Endothelial cell of umbilical vein (primary cell): Measurements from ENCODE around the gene UMPS. TPM values are rescaled to one million over a fixed set of nuclear protein-coding genes. Genes with fewer than 3 reads are reported as not detected.
"Not testable (repeated sequence)": the region's sequence is repeated elsewhere in the genome, so short reads cannot be mapped to it uniquely, and the experiment has no call there.

Experiments
- BruUV-seq: library from RNA; stranded (reverse); fragments of 400-500 nt; replicated peaks from 2 replicates; lab custom pipeline; 2021; lab: Mats Ljungman, UMichigan
- CTCF ChIA-PET: fragments of 300-600, 350-600 bp; sonication (Branson Sonifier 250); formaldehyde crosslinking; loops from one replicate; lab custom pipeline; 2021; ENCODE audit warnings: antibody characterized with exemption, inconsistent platforms; lab: Charles Lee
- POLR2A ChIA-PET: fragments of 300-600, 350-600 bp; sonication (Branson Sonifier 250); formaldehyde crosslinking; loops from one replicate; lab custom pipeline; 2021; ENCODE audit warnings: antibody characterized with exemption, inconsistent platforms; lab: Charles Lee
- DNase-seq: peaks from one replicate; pipeline ENCODE4 v3.0.0-alpha.2; 2011; ENCODE audit warnings: low read depth, low spot score
- FAIRE-seq: peaks from 2 replicates; lab custom pipeline; 2011; peaks lifted over from hg19 to GRCh38; lab: Jason Lieb, UNC
- H2AFZ ChIP-seq: 2 replicates; pipeline ENCODE4 v1.6.0; 2012; ENCODE audit warnings: low read depth, low read length, control low read depth, inconsistent platforms
- H3K27ac ChIP-seq: 2 replicates; pipeline ENCODE4 v1.5.1; 2011; ENCODE audit warnings: low read depth, mild to moderate bottlenecking, control low read depth, low read length, moderate library complexity; ENCODE audit not compliant: insufficient read depth
- H3K27me3 ChIP-seq, 2 experiments: 2 replicates each; pipeline versions ENCODE4 v1.6.0 to v1.6.1; 2011; ENCODE audit warnings: low read length in 2 of 2, mixed read lengths in 1 of 2; ENCODE audit not compliant: control insufficient read depth in 2 of 2, insufficient read depth in 2 of 2
- H3K36me3 ChIP-seq, 2 experiments: 2 replicates in 1 of 2; 3 replicates in 1 of 2; pipeline ENCODE4 v1.5.1; 2011; ENCODE audit warnings: low read length in 2 of 2, mild to moderate bottlenecking in 1 of 2, moderate library complexity in 1 of 2; ENCODE audit not compliant: control insufficient read depth in 2 of 2, insufficient read depth in 2 of 2; ENCODE audit errors: extremely low read depth in 1 of 2
- H3K4me1 ChIP-seq: 3 replicates; pipeline ENCODE4 v1.5.1; 2011; ENCODE audit warnings: mild to moderate bottlenecking, low read length; ENCODE audit not compliant: control insufficient read depth, insufficient read depth; ENCODE audit errors: extremely low read depth
- H3K4me2 ChIP-seq: 2 replicates; pipeline ENCODE4 v1.6.1; 2011; ENCODE audit warnings: low read length, control low read depth, mixed read lengths; ENCODE audit not compliant: insufficient read depth
- H3K4me3 ChIP-seq, 3 experiments: fragments of 200-600 bp in 1 of 3; sonication (generic), shearing (Covaris generic) in 1 of 3; replicated peaks in 1 of 3; 2 replicates each; pipeline ENCODE4 v1.5.1; 2011 to 2016; ENCODE audit warnings: control low read depth in 3 of 3, low read length in 3 of 3, mild to moderate bottlenecking in 2 of 3, inconsistent platforms in 1 of 3, low read depth in 1 of 3, moderate library complexity in 1 of 3; ENCODE audit not compliant: insufficient read depth in 1 of 3
- H3K79me2 ChIP-seq: 2 replicates; pipeline ENCODE4 v1.6.0; 2012; ENCODE audit warnings: low read length, inconsistent platforms; ENCODE audit not compliant: control insufficient read depth, insufficient read depth
- H3K9ac ChIP-seq: replicated peaks from 2 replicates; pipeline ENCODE3; 2011; ENCODE audit warnings: low read length, control low read depth; ENCODE audit not compliant: insufficient read depth; ENCODE audit errors: extremely low read depth
- H3K9me1 ChIP-seq: replicated peaks from 3 replicates; pipeline ENCODE4 v1.6.0; 2011; ENCODE audit warnings: mild to moderate bottlenecking, low read length; ENCODE audit not compliant: control insufficient read depth, insufficient read depth; ENCODE audit errors: extremely low read depth
- H3K9me3 ChIP-seq: replicated peaks from 2 replicates; pipeline ENCODE4 v1.5.1; 2012; ENCODE audit warnings: low read length, inconsistent platforms; ENCODE audit not compliant: control insufficient read depth, insufficient read depth
- H4K20me1 ChIP-seq: replicated peaks from 2 replicates; pipeline ENCODE3; 2011; ENCODE audit warnings: mild to moderate bottlenecking, low read length; ENCODE audit not compliant: control insufficient read depth, insufficient read depth; ENCODE audit errors: extremely low read depth
- FOS ChIP-seq: IDR thresholded peaks from 2 replicates; pipeline ENCODE4 v1.6.1; 2011; ENCODE audit warnings: mild to moderate bottlenecking, low read length, moderate library complexity, borderline replicate concordance; ENCODE audit not compliant: insufficient read depth
- GATA2 ChIP-seq: IDR thresholded peaks from 2 replicates; pipeline ENCODE4 v1.7.0; 2011; ENCODE audit warnings: low read depth, mild to moderate bottlenecking, moderate library complexity, mixed read lengths, low read length; ENCODE audit not compliant: insufficient read length, insufficient read depth
- MYC ChIP-seq: IDR thresholded peaks from one replicate; pipeline ENCODE4 v1.6.1; 2011; ENCODE audit warnings: mild to moderate bottlenecking, low read depth, low read length
- POLR2AphosphoS5 ChIP-seq: IDR thresholded peaks from 2 replicates; pipeline ENCODE4 v1.6.1; 2012; ENCODE audit warnings: low read depth, mild to moderate bottlenecking, control low read depth, low read length, moderate library complexity; ENCODE audit not compliant: insufficient read depth
- dilution Hi-C: fragments of 300-500 bp; cut with MboI; formaldehyde crosslinking; loops from one replicate; pipeline ENCODE4 v1.15.0; 2019; ENCODE audit warnings: low sequenced_read_pairs; ENCODE audit not compliant: extremely low pct_ligation_motif_present
- intact Hi-C: fragments of 100-400 bp; cut with micrococcal nuclease; formaldehyde crosslinking; loops from one replicate; pipeline ENCODE4 v1.10.0; 2022
- polyA plus RNA-seq, 4 experiments: library from polyadenylated mRNA; depleted of rRNA in 3 of 4; stranded (reverse) in 3 of 4; unstranded in 1 of 4; fragments of >200 nt; gene quantifications; 2 replicates each; pipeline versions ENCODE4 v1.2.1 to v1.2.3, GENCODE V29; 2011 to 2012; ENCODE audit warnings: missing spikeins in 1 of 4
- total RNA-seq: library from RNA; stranded (reverse); gene quantifications from 2 replicates; pipeline ENCODE4 v1.2.3, GENCODE V29; 2021
- TF ChIP-seq, protein P1 (sequence below): IDR thresholded peaks from 2 replicates; pipeline ENCODE4 v1.6.1; 2011; ENCODE audit not compliant: insufficient read depth, insufficient read length

Gene UMPS
- total and polyA plus RNA-seq, 2 donors (not counting 3 experiments of a cell fraction or from before 2014, with no cell fraction given), result 38.6 to 50.2 TPM

DNA sequence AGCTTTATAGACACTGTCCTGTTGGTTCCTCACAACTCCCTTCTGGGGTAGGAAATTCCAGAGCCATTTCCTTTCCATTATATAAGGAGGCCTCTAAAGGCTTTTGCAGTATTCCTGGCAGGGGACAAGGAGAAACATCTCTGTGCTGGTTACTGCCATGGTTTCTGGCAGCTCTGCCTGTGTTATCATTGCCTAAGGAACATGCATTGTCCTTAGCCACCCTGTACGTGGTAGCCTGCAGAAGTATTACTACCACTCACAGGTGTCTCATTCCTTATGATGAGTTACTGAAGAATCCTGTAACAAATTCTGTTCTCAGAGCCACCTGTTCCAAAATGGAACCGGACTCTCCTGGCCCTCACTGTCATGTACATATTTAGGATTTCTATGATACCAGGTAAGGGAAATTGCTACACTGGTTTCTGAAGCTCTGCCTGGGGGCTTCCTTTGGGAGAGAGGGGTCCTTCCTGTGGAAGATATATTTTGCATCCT, 58.0 kb downstream of the UMPS start:
- no peak overlapping the region for H2AFZ ChIP-seq
- H3K79me2 ChIP-seq, result no peaks in the 10 kb centered on the region
- no peak overlapping the region for H3K27ac ChIP-seq
- H3K27me3 ChIP-seq, result no peaks in the 10 kb centered on the region
- FAIRE-seq, result no peak
- dilution Hi-C loops, result no loop called here
- H3K9me1 ChIP-seq, result no peaks in the 10 kb centered on the region
- DNase-seq, result no peak
- no peak overlapping the region for H3K4me2 ChIP-seq
- TF ChIP-seq MYC (no peak), FOS (no peak), GATA2 (no peak), POLR2AphosphoS5 (no peak)
- TF ChIP-seq, protein P1, sequence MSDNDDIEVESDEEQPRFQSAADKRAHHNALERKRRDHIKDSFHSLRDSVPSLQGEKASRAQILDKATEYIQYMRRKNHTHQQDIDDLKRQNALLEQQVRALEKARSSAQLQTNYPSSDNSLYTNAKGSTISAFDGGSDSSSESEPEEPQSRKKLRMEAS, result no peak
- ChIA-PET POLR2A (no interaction called here), CTCF (interaction anchor here (1.1 to 6.9 kb wide), 17 partner anchors 9 to 223 kb away, joined by 3 to 289 read pairs (median 22); partner anchors contain the start of gene ITGB5)
- H4K20me1 ChIP-seq, result no peaks in the 10 kb centered on the region
- no peaks in the 10 kb centered on the region for H3K36me3 ChIP-seq
- no peak overlapping the region for H3K9ac ChIP-seq
- peaks cover 6% of the 10 kb centered on the region for H3K4me1 ChIP-seq
- no peaks in the 10 kb centered on the region for H3K9me3 ChIP-seq
- intact Hi-C loops, result loop anchor here (5.0 kb wide), 1 partner anchor 49 kb away; no protein-coding TSS in a partner anchor
- no TSS peak for BruUV-seq
- H3K4me3 ChIP-seq, result no peak overlapping the region

DNA sequence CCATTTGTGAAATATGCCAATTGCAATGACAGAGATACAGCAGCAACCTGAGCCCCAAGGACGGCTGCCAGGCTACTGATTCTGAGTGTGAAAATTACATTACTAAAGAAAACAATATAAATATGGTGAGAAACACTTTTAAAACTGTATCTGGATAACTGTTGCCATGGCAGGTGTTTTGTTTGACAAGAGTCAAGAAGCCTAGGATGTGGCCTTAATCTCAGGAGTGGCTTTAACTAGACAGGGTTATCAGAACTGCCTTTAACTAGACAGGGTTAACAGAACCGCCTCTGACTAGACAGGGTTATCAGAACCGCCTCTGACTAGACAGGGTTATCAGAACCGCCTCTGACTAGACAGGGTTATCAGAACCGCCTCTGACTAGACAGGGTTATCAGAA, 58.9 kb downstream of the UMPS start:
- intact Hi-C loops, result loop anchor here (5.0 kb wide), 1 partner anchor 48 kb away; no protein-coding TSS in a partner anchor
- BruUV-seq, H4K20me1 ChIP-seq, dilution Hi-C loops, H3K27me3 ChIP-seq, POLR2A ChIA-PET, H3K4me1 ChIP-seq, H3K79me2 ChIP-seq, H2AFZ ChIP-seq, DNase-seq, H3K36me3 ChIP-seq, H3K4me3 ChIP-seq, H3K4me2 ChIP-seq, H3K27ac ChIP-seq, H3K9me3 ChIP-seq, FAIRE-seq, H3K9ac ChIP-seq, H3K9me1 ChIP-seq: not testable (repeated sequence)
- CTCF ChIA-PET, result interaction anchor here (3.3 to 6.9 kb wide), 4 partner anchors 8 to 115 kb away, joined by 24 to 289 read pairs (median 79); no protein-coding TSS in a partner anchor
